Epithelial cell of esophagus (primary cell): ENCODE data around the gene HDAC4.

ENCODE experiments used
- DNase-seq: peaks from one replicate; pipeline ENCODE4 v3.0.0; 2010; ENCODE audit warnings: low read depth
- H3K4me3 ChIP-seq: 2 replicates; pipeline ENCODE4 v1.5.1; 2011; ENCODE audit warnings: mild to moderate bottlenecking, low read length, control low read depth
- TF ChIP-seq, protein P1 (sequence below): IDR thresholded peaks from 2 replicates; pipeline ENCODE4 v1.5.1; 2011; ENCODE audit warnings: low read depth, mild to moderate bottlenecking, low read length, control low read depth, inconsistent platforms; ENCODE audit not compliant: insufficient read depth; ENCODE audit errors: missing control alignments

HDAC4 gene

DNA sequence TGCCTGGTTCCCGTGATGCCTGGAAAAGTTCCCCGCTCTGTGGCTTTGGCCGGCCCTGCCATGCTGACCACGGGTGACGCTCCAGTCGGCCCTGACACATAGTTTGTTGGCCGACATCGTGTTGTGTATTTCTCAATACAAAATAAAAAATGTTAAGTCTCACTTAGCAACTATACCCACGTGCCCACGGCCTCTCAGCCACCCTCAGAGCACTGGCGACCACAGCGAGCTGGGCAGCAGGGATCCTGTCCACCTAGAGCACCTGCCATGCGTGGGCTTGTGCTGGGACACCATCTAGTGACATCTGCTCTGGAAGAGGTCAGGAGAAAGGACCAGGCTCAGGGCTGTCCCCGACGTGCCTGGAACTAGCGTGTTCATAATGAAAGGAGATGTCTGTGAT, 261.7 kb downstream of the HDAC4 start:
- TF ChIP-seq, protein P1, sequence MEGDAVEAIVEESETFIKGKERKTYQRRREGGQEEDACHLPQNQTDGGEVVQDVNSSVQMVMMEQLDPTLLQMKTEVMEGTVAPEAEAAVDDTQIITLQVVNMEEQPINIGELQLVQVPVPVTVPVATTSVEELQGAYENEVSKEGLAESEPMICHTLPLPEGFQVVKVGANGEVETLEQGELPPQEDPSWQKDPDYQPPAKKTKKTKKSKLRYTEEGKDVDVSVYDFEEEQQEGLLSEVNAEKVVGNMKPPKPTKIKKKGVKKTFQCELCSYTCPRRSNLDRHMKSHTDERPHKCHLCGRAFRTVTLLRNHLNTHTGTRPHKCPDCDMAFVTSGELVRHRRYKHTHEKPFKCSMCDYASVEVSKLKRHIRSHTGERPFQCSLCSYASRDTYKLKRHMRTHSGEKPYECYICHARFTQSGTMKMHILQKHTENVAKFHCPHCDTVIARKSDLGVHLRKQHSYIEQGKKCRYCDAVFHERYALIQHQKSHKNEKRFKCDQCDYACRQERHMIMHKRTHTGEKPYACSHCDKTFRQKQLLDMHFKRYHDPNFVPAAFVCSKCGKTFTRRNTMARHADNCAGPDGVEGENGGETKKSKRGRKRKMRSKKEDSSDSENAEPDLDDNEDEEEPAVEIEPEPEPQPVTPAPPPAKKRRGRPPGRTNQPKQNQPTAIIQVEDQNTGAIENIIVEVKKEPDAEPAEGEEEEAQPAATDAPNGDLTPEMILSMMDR, result no peak
- no peak for DNase-seq
- H3K4me3 ChIP-seq, result no peak overlapping the region

DNA sequence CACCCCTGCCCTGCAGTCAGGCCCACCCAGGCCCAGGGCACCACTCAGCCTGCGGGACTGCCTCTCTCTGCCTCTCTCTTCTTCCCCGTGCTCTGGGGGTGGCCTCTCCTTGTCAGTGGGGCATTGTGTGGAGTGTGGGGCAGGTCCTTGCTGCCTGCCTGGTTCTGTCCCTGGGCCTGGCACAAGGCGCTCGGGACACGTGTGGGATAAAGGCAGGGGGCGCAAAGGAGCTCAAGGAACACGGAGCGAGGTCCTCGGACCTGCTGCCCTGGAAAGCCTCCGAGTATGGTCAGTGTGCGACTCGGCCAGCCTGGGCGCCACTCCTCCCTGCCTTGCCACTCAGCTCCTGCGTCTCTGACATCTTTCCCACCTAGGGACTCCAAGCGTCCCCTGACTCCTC, 262.2 kb downstream of the HDAC4 start:
- DNase-seq, result no peak
- no peak overlapping the region for H3K4me3 ChIP-seq
- TF ChIP-seq, protein P1, result no peak

DNA sequence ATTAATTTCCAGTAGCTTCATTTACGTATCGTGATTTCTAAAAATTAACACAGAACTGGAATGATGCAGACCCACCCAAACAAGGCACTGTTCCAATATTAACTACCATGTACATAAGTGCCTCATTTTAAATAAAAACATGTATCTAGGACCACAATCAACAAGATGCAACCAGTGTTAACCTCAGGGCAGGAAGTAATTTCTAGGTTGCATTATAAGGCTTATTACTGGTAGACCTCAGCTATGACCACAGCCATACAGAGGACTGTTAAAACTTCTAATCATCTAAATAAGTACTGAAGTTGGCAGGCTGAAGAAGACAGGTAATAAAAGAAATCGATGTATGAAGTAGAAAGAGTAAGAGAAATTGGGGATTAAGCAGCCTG, 262.9 kb downstream of the HDAC4 start:
- no peak overlapping the region for H3K4me3 ChIP-seq
- TF ChIP-seq, protein P1, result no peak
- DNase-seq, result no peak

DNA sequence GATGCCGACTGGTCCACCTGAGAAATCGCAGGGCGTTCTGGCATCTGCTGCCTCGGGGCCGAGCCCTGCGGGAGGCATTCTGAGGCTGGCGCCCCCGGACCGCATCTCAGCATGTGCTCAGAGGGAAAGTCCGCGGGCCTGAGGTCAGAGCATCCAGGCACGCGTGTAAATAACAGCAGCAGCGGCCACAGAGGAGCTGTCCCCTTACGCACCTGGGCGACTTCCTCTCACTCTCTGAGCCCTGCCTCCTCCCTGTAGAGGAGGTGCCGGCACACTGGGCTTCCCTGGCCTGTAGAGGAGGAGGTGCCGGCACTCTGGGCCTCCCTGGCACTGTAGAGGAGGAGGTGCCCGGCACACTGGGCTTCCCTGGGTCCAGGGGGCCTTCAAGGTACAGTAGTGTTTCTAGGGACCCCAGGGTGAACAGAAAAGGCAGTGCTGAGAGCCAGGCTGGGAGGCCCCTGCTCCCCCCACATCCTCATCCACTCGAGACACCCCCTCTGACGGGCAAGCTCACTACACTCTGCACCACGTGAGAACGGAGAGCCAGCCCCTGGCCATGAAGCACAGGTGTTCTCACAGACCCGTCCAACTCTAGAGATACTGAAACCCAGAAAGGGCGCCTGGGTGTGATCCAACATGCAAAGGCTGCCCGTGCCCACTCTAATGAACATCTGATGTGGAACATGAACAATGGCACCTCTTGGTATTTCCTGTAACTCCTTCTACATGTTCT, 263.5 kb downstream of the HDAC4 start:
- no peak for DNase-seq

DNA sequence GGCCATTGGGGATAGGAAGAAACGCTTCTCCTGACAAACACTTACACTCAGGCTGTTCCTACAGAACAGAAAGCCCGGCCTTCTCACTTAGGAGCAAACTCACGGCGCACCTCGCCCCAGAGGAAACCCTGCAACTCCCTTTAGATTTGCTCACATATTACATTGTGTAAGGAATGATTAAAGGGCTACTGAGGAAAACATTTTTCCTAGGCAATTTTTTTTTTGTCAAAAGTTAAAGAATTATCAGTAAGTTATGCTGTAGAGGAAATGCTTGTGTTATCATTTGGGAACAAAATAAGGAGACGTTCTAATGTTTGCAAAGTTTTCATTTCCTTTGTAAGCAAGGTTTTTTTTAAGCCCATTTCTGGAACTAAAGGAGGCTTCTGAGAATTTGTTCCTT, 264.1 kb downstream of the HDAC4 start:
- TF ChIP-seq, protein P1, result no peak
- no peak for DNase-seq
- no peak overlapping the region for H3K4me3 ChIP-seq

More for the DNA sequence above, 263.5 kb downstream of the HDAC4 start:
- H3K4me3 ChIP-seq, result no peak overlapping the region
- TF ChIP-seq, protein P1, result no peak

DNA sequence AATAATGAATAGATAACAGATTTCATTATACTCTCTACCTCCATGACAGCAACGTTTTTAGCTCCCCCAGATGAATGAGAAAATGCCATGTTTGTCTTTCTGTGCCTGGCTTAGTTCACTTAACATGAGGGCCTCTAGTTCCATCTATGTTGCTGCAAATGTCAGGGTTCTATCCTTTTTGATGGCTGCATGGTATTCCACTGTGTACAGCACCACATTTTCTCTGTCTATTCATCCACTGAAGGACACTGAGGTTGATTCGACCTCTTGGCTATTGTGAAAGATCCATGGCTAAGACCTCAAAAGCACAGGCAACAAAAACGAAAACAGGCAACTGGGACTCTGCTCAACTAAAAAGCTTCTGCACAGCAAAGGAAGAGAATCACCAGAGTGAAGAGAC, 264.6 kb downstream of the HDAC4 start:
- no peak for DNase-seq
- TF ChIP-seq, protein P1, result no peak
- H3K4me3 ChIP-seq, result no peak overlapping the region

DNA sequence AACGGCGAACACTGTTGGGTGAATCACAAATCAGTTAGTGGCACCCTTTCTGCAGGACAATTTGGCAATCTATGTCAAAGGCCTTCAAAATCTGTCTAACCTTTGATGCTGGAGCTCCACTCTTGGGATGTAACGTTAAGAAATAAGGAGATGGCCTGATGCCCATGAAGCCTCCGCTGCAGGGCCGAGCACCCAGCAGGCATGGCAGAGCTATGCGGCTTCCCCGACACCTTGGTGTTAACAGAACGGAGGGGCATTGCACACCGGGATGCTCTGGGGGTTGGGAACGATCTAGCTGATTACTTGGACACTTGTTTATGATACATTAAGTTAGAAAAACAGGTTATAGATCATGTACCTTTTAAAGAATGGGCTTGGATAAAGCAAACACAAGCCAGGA, 265.3 kb downstream of the HDAC4 start:
- TF ChIP-seq, protein P1, result no peak
- DNase-seq, result no peak
- H3K4me3 ChIP-seq, result no peak overlapping the region
